ENCODE results near the gene PTPRE. TPM values are rescaled to one million over a fixed set of nuclear protein-coding genes. Genes with fewer than 3 reads are reported as not detected.

PTPRE gene
- total and polyA plus RNA-seq, 8 donors: 1.0 to 7.1 (median 2.1) TPM

- intact Hi-C loops (cut with DNase I): no loop called here
- DNase-seq (no peak), FAIRE-seq (no peak), ATAC-seq (peak in 2 of 4 donors; percentile 47 to 48)
- no peak for TF ChIP-seq CTCF (IDR thresholded peaks at IDR 0.05)
- Histone ChIP-seq H3K9me3 (no peaks in the 10 kb centered on the region), H3K4me3 (no peak overlapping the region), H3K4me1 (no peaks in the 10 kb centered on the region), H3K27ac (no peak overlapping the region), H3K36me3 (no peaks in the 10 kb centered on the region), H3K27me3 (no peaks in the 10 kb centered on the region)
- 80 to 84% methylated on average over 2 of the region's 2 CpGs for WGBS, 2 donors
These were observed 14.8 kb downstream of the PTPRE start for GRCh38 chr10:127921753-127922145.

- intact Hi-C loops (cut with DNase I): no loop called here
- H3K27ac ChIP-seq: no peak overlapping the region
- H3K4me1 ChIP-seq: no peaks in the 10 kb centered on the region
- TF ChIP-seq CTCF (IDR thresholded peaks at IDR 0.05): no peak
- no peak overlapping the region for H3K4me3 ChIP-seq
- H3K27me3 ChIP-seq: no peaks in the 10 kb centered on the region
- H3K36me3 ChIP-seq: no peaks in the 10 kb centered on the region
- 91 to 97% methylated on average over 9 of the region's 9 CpGs for WGBS, 2 donors
- FAIRE-seq: no peak
- no peaks in the 10 kb centered on the region for H3K9me3 ChIP-seq
- no peak for DNase-seq
- ATAC-seq: no peak
These were observed 15.3 kb downstream of the PTPRE start for GRCh38 chr10:127922206-127922605.

- H3K4me1 ChIP-seq: no peaks in the 10 kb centered on the region
- peak; percentile 64 to 79 (median 68) for ATAC-seq
- H3K27ac ChIP-seq: peak overlapping the region in 2 of 4 donors; percentile 5 to 22
- H3K9me3 ChIP-seq: no peaks in the 10 kb centered on the region
- H3K36me3 ChIP-seq: no peaks in the 10 kb centered on the region
- FAIRE-seq: no peak
- TF ChIP-seq CTCF (IDR thresholded peaks at IDR 0.05): no peak
- 77% methylated on average over 12 of the region's 12 CpGs for WGBS, 2 donors
- no peaks in the 10 kb centered on the region for H3K27me3 ChIP-seq
- DNase-seq: peak in 4 of 6 donors; percentile 13 to 62 (median 40)
- intact Hi-C loops (cut with DNase I): no loop called here
- no peak overlapping the region for H3K4me3 ChIP-seq
These were observed 15.9 kb downstream of the PTPRE start for GRCh38 chr10:127922675-127923366.

- WGBS, 2 donors: 46 to 63% methylated on average over 1 of the region's 1 CpG
- DNase-seq (no peak), ATAC-seq (no peak), FAIRE-seq (no peak)
- H3K9me3 ChIP-seq: no peaks in the 10 kb centered on the region
- H3K4me3 ChIP-seq: no peak overlapping the region
- no peak overlapping the region for H3K27ac ChIP-seq
- H3K4me1 ChIP-seq: no peaks in the 10 kb centered on the region
- intact Hi-C loops (cut with DNase I): no loop called here
- TF ChIP-seq CTCF (IDR thresholded peaks at IDR 0.05): no peak
- H3K36me3 ChIP-seq: no peaks in the 10 kb centered on the region
- H3K27me3 ChIP-seq: no peaks in the 10 kb centered on the region
These were observed 16.7 kb downstream of the PTPRE start for GRCh38 chr10:127923646-127924045.

- Histone ChIP-seq H3K27ac (no peak overlapping the region), H3K9me3 (no peaks in the 10 kb centered on the region), H3K36me3 (no peaks in the 10 kb centered on the region), H3K4me3 (no peak overlapping the region), H3K27me3 (peaks cover 0 to 4% (median 0%) of the 10 kb centered on the region in 4 donors), H3K4me1 (no peaks in the 10 kb centered on the region)
- ATAC-seq (no peak), DNase-seq (no peak), FAIRE-seq (no peak)
- 69 to 77% methylated on average over 6 of the region's 6 CpGs for WGBS, 2 donors
- TF ChIP-seq CTCF (IDR thresholded peaks at IDR 0.05): no peak
- intact Hi-C loops (cut with DNase I): no loop called here
These were observed 18.7 kb downstream of the PTPRE start for GRCh38 chr10:127925471-127926207.

All from pancreas (tissue), 10 donors.